Measurements from ENCODE around the gene MBOAT2.

- TF ChIP-seq POLR2A (IDR thresholded peaks at IDR 0.05; ENCODE audit: low read depth, low read length) (no peak), POLR2AphosphoS5 (IDR thresholded peaks at IDR 0.05; ENCODE audit: low read depth, low read length) (no peak), TAF1 (IDR thresholded peaks at IDR 0.05; ENCODE audit: borderline replicate concordance, low read depth, low read length) (no peak)
These were observed 144.6 kb downstream of the MBOAT2 start for GRCh38 chr2:8858910-8859309.
